Measurements from ENCODE around the gene MBD3L3. TPM values are rescaled to one million over a fixed set of nuclear protein-coding genes. Genes with fewer than 3 reads are reported as not detected.
A peak's percentile ranks its signal among the peaks of the same experiment; 100 is the strongest.

MBD3L3 gene
- total and polyA plus RNA-seq, 9 of the 15 experiments (the other 6 are each of a cell fraction or from before 2014, with no cell fraction given): not detected

- TF ChIP-seq HDAC1 (IDR thresholded peaks at IDR 0.05): peak in 1 of 2 experiments; percentile 92; a peak in 2 of 4 replicates
- TF ChIP-seq SPI1 (IDR thresholded peaks at IDR 0.05; ENCODE audit: borderline replicate concordance, low read depth, low read length): peak; percentile 34; the same call in 1 of the 2 replicates
- peak; percentile 98 for TF ChIP-seq GABPA (tag; conservative IDR thresholded peaks at IDR 0.05; ENCODE audit: low read depth)
- TF ChIP-seq FOXJ3 (CRISPR knock-in tag; IDR thresholded peaks at IDR 0.05): no peak
- TF ChIP-seq NR2C1 (IDR thresholded peaks at IDR 0.05): peak; percentile 63
- TF ChIP-seq NR2C1 (tag; IDR thresholded peaks at IDR 0.05): peak; percentile 82
- peak; percentile 51 for TF ChIP-seq TBP (optimal IDR thresholded peaks at IDR 0.05; ENCODE audit: low read depth, low read length)
- no peak for TF ChIP-seq SRSF9 (IDR thresholded peaks at IDR 0.05; ENCODE audit: borderline replicate concordance, low read depth, low read length)
- TF ChIP-seq MAZ (CRISPR knock-in tag; conservative IDR thresholded peaks at IDR 0.05 in 1 of 2, IDR thresholded peaks at IDR 0.05 in 1 of 2): peak; percentile 51 to 59
- no peak for TF ChIP-seq ZNF277 (CRISPR knock-in tag; IDR thresholded peaks at IDR 0.05; ENCODE audit: borderline replicate concordance)
- peak; percentile 50 for TF ChIP-seq REST (IDR thresholded peaks at IDR 0.05; ENCODE audit: borderline replicate concordance)
- TF ChIP-seq REST (CRISPR knock-in tag; IDR thresholded peaks at IDR 0.05; ENCODE audit: low read depth): no peak
- no peak for TF ChIP-seq ZNF253 (CRISPR knock-in tag; conservative IDR thresholded peaks at IDR 0.05)
- peak; percentile 92 for TF ChIP-seq GABPB1 (CRISPR knock-in tag; IDR thresholded peaks at IDR 0.05)
- TF ChIP-seq MAX (CRISPR knock-in tag; IDR thresholded peaks at IDR 0.05): peak; percentile 42; the same call in 1 of the 2 replicates
- no peak for TF ChIP-seq E2F5 (CRISPR knock-in tag; IDR thresholded peaks at IDR 0.05)
- peak in 1 of 2 experiments; percentile 82; a peak in 2 of 4 replicates for TF ChIP-seq KDM4B (IDR thresholded peaks at IDR 0.05; ENCODE audit: borderline replicate concordance in 2 of 2, low read depth in 1 of 2)
These were observed 10.8 kb upstream of the MBD3L3 start, which contains the start of gene ZNF557 (continued) for GRCh38 chr19:7069042-7069903.

Data from K562 (cell line).